ENCODE results near the gene FHIT. TPM values are rescaled to one million over a fixed set of nuclear protein-coding genes. Genes with fewer than 3 reads are reported as not detected.
A peak's percentile ranks its signal among the peaks of the same experiment; 100 is the strongest.

Gene FHIT
- polyA plus RNA-seq, 3 donors, result 25.7 to 31.0 (median 25.7) TPM

DNA sequence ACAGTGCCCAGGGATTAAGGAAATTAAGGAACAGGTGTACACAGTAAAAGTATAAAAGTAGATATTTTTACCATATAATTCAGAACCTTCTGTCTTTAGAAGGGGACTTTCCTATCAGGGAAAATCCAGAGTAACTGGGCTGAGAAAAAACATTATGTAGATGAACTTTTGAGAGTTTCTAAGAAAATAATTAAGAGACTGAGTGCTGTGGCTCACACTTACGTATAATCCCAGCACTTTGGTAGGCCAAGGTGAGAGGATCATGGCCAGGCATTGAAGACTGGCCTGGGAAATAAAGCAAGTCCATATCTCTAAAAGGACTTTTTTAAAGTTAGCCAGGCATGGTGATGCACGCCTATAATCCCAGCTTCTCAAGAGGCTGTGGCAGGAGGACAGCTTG is 1021.8 kb downstream of the FHIT start:
- DNase-seq (ENCODE audit: extremely low read depth in 1 of 11, low read depth in 9 of 11, low spot score in 4 of 11), result no peak

DNA sequence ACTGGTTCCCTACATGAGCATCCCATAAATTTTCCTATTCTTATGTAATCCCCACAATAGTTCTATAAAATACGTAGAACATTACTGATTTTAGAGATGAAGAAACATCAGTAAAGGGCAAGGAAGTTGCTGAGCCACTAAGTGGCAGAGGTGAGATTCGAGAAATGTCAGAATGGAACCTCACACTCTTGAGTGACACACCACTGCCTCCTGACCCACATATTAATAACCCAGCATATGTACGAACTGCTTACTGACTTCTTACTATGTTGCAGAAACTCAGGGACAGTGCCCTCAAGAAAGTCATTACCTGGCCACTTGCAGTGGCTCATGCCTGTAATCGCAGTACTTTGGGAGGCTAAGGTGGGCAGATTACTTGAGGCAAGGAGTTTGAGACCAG is 1022.4 kb downstream of the FHIT start:
- no peak for DNase-seq (ENCODE audit: extremely low read depth in 1 of 11, low read depth in 9 of 11, low spot score in 4 of 11)

DNA sequence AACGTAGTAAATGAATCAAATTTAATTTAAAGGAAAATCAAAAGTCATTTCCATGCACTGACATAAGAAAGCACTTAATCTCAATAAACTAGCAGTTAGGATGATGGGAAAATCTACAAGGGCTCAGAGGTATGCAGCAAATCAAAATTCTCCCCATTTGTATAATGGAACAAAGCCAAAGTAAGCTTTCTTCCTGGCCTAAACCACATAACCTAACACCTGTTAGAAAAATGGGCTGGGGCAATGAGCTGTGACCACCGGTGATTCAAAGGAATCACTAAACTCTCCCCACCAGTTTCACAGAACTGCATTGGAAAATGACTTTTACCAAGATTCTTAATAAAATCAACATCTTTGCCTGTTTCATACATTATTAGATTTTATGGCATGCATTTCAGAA is 1024.3 kb downstream of the FHIT start:
- DNase-seq (ENCODE audit: extremely low read depth in 1 of 11, low read depth in 9 of 11, low spot score in 4 of 11), result peak in 1 of 11 donors; percentile 31

DNA sequence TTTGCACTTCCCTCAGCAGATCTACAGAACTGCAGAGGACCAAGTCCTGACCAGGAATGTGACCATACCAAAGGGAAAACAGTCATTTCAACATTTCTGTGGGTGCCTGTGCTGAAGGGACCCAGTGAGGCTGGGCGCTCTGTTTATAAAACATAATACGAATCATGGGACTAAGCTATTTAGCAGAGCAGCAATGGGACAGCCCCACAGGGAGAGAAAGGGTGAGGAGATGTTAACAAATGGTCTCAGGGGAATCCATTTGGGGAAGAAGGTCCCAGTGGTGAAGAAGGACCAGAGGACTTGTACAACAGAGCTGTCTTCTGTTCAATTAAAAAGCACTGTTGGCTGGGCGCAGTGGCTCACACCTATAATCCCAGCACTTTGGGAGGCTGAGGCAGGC is 1025.4 kb downstream of the FHIT start:
- no peak for DNase-seq (ENCODE audit: extremely low read depth in 1 of 11, low read depth in 9 of 11, low spot score in 4 of 11)

DNA sequence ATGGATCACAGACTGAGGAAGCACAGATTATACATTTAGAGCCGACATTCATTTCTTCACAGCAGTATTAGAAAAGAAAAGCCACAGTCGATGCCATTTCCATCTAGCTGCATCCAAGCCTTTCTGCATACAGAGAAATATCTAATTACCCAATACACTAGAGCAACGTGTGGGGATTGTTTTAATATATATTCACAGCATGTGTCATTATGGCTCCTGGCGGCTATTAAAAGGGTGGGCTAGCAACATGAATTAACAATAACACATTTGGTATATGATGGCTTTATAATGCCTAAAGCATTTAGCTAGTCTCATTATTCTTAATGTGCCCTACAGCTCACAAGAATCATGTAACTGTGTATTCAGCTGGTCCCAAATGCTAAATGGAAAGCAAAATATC is 1030.5 kb downstream of the FHIT start:
- DNase-seq (ENCODE audit: extremely low read depth in 1 of 11, low read depth in 9 of 11, low spot score in 4 of 11), result no peak

GRCh38 chr3:60219501-60219900 is 1031.8 kb downstream of the FHIT start:
- no peak for DNase-seq (ENCODE audit: extremely low read depth in 1 of 11, low read depth in 9 of 11, low spot score in 4 of 11)

- no peak for DNase-seq (ENCODE audit: extremely low read depth in 1 of 11, low read depth in 9 of 11, low spot score in 4 of 11)
Measured at GRCh38 chr3:60217156-60217911, 1033.9 kb downstream of the FHIT start.

DNA sequence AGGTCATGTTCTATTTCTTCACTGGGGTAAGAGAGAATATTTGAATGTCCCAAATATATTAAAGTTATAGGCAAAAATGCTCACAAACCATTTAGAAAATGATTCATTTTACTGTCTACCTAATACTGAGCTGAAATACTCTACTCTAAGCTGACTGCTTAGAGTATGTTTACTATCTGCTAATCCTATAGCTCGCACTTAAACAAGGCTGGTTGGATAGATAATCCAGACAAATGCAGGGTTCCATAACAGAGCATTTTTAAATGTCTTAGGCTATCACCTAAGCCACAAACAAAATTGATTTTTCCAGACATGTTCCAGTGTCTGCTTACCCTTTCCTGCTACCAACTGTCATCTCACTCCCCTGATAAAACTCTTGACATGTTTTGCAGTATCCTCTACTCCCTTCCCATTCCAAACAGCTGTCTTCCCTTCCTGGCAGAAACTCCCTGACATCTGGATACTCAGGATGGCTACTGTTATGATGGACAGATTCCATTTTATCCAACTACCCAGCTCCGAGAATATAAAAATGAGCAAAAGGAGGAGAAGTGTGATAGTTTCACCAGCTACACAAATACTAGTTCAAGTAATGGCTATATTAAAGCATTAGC is 1034.7 kb downstream of the FHIT start:
- no peak for DNase-seq (ENCODE audit: extremely low read depth in 1 of 11, low read depth in 9 of 11, low spot score in 4 of 11)

GRCh38 chr3:60215946-60216345 is 1035.3 kb downstream of the FHIT start:
- no peak for DNase-seq (ENCODE audit: extremely low read depth in 1 of 11, low read depth in 9 of 11, low spot score in 4 of 11)

DNA sequence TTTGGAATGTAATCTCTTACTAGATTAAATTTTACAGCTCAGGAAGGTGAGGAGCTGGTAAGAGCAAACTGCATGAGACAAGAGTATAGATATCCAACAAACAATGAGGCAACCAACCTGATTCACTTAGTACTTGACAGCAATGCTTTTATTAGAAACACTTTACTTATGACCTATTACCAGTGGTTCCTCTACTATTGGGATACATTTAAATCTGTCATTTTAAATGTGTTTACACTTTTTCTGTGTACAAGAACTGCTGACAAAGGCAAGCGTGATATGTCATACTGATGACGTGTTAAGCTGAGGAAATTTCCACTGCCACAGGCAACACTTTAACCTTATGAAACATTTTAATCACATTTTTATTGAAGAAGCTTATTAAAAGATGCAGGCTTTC is 1043.3 kb downstream of the FHIT start:
- no peak for DNase-seq (ENCODE audit: extremely low read depth in 1 of 11, low read depth in 9 of 11, low spot score in 4 of 11)

GRCh38 chr3:60206206-60206605 is 1045.0 kb downstream of the FHIT start:
- DNase-seq (ENCODE audit: extremely low read depth in 1 of 11, low read depth in 9 of 11, low spot score in 4 of 11), result no peak

- peak in 4 of 11 donors; percentile 33 to 41 (median 35) for DNase-seq (ENCODE audit: extremely low read depth in 1 of 11, low read depth in 9 of 11, low spot score in 4 of 11)
Measured at GRCh38 chr3:60202052-60202726, 1049.1 kb downstream of the FHIT start.

DNA sequence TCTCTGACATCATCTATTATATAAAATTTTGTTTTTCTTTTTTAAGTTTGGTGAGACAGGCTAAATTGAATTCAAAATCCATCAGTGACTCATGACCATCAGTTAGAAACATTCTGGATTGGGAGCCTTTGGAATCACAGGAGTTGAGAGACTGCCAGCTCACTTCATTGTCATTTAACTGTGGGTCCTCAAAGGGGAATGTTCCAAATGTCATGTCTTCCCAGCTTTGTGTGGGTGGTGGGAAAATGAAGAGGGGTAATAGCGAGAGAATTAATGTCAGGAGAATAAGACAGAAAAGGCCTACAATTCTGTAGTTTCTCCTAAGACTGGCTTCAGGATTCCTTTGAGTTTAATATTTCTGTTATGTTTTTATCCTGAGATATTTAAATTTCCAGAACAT is 1051.9 kb downstream of the FHIT start:
- DNase-seq (ENCODE audit: extremely low read depth in 1 of 11, low read depth in 9 of 11, low spot score in 4 of 11), result no peak

DNA sequence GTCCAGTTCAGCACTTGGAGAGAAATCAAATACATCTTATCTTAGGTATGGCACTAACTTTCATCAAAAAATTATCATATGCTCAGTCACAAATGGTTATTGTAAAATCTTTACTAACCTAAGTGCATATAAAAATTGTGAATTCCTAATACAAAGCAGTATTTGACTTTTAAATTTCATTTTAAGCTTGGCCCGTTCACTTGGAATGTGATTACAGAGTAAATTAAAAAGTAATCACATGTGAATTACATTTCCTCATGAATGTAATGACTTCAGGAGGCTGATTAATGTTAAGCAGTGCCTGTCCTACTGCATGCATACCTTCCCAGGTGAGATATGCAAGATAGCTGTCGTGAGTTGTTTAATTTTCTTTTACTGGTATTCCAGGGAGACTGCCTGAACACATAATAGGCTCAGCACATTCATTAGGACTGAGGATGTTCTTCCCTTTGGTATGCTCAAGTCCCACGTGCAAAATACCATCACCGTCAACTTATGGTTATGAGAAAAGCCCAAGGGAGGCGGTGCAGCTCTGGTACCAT is 1053.0 kb downstream of the FHIT start:
- DNase-seq (ENCODE audit: extremely low read depth in 1 of 11, low read depth in 9 of 11, low spot score in 4 of 11), result no peak

GRCh38 chr3:60192297-60193114 is 1058.7 kb downstream of the FHIT start:
- no peak for DNase-seq (ENCODE audit: extremely low read depth in 1 of 11, low read depth in 9 of 11, low spot score in 4 of 11)

GRCh38 chr3:60190073-60190472 is 1061.2 kb downstream of the FHIT start:
- DNase-seq (ENCODE audit: extremely low read depth in 1 of 11, low read depth in 9 of 11, low spot score in 4 of 11), result no peak

- no peak for DNase-seq (ENCODE audit: extremely low read depth in 1 of 11, low read depth in 9 of 11, low spot score in 4 of 11)
Measured at GRCh38 chr3:60189304-60189703, 1061.9 kb downstream of the FHIT start.

- DNase-seq (ENCODE audit: extremely low read depth in 1 of 11, low read depth in 9 of 11, low spot score in 4 of 11), result no peak
Measured at GRCh38 chr3:60188803-60189202, 1062.4 kb downstream of the FHIT start.

DNA sequence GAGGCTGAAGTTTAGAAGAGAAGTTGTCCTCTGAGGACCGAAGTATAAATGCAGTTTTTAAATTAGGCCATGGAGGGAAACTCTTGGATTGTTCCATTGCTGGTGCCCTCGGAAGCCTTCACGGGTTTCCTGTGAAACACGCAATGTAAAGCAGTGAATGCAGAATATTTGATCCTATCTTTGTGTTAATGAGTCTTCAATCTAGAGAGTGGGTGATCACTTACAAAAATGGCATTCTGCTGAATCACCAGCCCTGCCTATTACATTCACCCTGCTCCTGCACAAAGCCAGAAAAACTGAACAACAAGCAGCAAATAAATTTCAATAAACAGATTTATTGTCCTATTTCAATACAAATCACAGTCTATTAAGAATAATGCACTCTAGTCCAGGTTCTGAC is 1063.9 kb downstream of the FHIT start:
- DNase-seq (ENCODE audit: extremely low read depth in 1 of 11, low read depth in 9 of 11, low spot score in 4 of 11), result no peak
